GM19023 (cell line): Measurements from ENCODE around the gene MRPL11.
A peak's percentile ranks its signal among the peaks of the same experiment; 100 is the strongest.

ENCODE experiments used
- ATAC-seq: cut with Tn5 transposase; IDR thresholded peaks from one replicate; pipeline ENCODE4 v1.9.1; 2021; ENCODE audit warnings: mild to moderate bottlenecking, moderate library complexity; ENCODE audit not compliant: unreplicated experiment

Gene MRPL11

DNA sequence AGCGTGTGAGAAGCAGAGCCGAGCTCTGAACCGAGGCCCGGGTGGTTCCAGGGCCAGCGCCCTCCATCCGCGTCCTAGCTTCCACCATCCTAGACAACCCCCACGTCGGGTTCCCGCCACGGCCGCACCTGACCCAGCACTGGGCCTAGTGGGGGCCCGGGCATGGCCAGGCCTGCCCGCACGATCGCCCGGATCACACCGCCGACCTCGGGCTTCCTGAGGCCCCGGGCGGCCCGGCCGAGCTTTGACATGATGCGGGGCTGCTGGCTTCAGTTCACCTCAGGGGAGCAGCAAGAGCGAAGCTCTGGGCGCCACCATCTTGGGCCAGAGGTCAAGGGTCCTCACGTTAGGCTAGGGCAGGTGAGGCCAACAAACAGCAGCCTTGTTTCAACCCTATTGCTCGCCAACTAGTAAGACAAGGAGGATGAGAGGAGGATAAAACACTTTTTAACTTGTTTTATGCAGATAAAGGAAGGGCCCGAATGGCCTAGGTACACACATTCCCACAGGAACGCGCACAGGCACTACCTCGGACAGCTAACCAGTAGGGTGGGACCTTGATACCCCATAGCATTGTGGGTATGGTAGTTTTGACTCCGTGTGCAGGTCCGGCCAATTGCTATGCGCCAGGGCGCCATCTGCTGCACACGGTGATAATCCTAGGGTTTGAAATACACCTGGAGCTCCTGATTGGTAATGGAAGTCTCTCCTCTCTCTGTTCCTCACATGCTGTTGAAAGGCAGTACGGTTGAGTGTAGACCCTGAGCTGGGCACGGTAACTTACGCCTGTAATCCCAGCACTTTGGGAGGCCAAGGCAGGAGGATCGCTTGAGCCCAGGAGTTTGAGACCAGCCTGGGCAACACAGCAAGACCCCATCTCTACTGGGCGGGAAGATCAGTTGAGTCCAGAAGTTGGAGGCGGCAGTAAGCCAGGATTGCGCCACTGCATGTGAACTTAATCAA is at the start of gene MRPL11:
TSS of gene MRPL11 (minus strand) at position 345 of the 963 bp plus-strand sequence. CDS start at position 251, 94 bp downstream.
- ATAC-seq = peak; percentile 92

DNA sequence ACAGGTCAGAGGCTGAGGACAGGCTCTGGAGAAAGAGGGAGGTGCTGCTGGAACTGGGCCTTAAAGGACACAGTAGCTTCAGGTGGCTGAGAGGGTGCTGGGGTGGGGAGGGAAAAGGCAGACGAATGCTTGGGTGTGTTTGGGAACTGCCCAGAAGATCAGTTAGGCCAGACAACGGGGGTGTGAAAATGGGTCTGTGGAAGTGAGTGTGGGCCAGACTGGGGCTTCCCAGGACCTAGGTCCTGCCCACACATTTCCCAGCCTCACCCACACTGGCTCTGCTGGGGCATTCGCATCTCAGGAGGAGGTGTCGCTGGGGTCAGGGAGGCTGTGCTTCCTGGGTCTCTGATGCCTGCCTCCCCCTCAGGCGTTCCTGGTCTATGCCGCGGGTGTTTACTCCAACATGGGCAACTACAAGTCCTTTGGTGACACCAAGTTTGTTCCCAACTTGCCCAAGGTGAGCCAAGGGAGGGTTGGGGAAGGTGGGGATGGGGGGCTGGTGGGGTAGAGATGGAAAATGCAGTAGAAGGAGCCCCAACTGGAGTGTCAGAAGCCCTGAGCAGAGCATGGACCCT is 46.2 kb upstream of the MRPL11 start:
- ATAC-seq = no peak

DNA sequence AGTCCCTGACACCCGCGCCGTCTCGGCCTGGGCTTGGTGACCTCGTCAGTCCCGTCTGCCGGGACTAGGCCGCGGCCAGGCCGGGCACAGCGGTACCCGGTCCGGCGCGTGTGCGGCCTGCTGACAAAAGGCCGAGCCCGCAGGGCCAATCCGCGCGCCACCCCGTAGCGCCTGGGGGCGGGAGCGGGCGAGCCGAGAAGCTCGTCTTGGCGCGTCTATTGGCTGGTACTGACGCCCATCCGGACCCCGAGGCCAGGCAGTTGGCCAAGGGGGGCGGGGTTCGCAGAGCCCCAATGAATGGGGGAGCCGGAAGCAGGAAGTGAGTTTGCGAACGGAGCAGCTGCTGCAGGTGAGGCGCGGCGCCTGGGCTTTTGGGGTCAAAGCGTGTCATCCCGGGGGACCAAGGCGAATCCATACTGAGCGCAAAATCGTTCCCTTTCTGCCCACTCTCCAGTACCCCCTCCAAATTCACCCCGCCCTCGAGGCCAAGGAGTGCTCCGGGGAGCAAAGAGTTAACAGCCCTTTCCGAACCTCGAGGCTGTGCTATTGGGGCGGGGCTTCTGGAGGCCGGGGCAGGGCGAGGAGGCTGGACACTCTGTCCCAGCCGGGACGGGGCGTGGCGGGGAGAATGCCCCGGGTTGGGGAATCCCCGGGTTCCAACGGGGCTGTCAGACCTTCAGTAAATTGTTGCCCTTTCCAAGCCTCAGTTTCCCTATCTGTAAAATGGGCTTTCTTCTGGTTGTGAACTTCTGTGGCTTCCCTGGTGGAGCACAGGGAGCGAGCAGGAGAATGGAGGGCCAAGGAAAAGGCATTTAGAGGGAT is 41.7 kb upstream of the MRPL11 start, which contains the start of gene DPP3:
TSS of gene DPP3 (plus strand) at position 318 of the 822 bp plus-strand sequence. CDS start 1,767 bp downstream, outside the sequence.
- peak; percentile 92 for ATAC-seq

DNA sequence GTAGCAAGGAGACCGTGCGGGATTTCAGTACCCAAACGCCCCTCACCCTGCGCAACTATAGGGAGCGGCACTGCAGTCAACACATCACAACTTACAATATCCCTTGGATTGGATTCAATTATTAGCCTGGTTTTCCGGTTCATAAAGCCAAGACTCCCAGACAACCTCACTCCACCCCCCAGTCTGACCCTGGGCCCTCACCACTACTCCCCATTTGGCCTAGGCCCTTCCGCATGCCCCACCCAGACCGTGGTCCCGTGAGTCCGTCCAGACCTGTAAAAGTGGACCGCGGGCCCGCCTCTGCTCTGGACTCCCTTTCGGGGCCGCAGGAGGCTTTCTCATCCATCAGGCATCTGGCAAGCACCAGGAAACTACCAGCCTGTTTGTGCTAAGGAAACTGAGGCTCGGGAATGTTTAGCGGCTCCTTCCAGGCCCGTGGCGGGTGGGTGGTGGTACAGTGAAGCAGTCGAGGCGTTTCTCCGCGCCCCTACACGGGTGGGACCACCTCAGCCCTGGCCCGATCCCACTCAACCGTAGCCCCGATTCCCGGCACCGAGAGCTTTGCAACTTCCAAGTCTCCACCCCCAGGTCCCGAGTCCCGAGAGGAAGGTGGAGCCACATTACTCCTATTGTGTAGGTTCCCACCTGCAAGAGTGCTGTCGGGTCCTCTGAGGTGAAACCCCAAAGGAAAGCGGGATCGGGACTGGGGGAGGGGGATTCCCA is 40.9 kb upstream of the MRPL11 start:
- peak; percentile 18 for ATAC-seq

DNA sequence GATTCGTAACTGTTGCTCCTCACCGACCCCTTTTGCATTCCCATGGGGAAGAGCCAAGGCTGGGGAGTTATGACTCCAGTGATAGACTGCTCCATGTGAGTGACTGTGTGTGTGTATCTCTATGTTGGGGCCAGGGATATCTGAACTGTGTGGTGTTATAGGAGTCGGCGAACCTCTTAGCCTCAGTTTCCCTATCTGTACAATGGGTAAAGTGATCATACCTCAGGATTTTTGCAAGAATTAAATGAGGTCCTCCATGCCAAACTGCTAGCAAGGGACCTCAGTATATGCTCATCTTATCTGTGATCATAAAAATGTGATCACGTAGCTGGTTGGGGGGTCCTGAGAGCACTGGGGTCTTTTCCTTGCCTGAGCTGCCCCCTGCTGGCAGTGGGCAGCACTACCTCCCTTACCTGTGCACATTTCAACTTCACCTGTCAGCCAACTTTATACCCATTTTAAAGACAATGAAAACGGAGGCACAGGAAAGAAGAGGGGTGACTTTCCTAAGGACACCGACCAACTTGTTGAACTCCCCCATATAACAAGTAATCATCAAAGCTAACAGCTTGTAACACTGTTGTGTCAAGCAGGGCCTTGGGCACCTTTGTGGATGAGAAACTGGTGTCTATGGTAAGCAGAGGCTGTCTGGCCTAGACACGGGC is 40.2 kb upstream of the MRPL11 start:
- no peak for ATAC-seq

DNA sequence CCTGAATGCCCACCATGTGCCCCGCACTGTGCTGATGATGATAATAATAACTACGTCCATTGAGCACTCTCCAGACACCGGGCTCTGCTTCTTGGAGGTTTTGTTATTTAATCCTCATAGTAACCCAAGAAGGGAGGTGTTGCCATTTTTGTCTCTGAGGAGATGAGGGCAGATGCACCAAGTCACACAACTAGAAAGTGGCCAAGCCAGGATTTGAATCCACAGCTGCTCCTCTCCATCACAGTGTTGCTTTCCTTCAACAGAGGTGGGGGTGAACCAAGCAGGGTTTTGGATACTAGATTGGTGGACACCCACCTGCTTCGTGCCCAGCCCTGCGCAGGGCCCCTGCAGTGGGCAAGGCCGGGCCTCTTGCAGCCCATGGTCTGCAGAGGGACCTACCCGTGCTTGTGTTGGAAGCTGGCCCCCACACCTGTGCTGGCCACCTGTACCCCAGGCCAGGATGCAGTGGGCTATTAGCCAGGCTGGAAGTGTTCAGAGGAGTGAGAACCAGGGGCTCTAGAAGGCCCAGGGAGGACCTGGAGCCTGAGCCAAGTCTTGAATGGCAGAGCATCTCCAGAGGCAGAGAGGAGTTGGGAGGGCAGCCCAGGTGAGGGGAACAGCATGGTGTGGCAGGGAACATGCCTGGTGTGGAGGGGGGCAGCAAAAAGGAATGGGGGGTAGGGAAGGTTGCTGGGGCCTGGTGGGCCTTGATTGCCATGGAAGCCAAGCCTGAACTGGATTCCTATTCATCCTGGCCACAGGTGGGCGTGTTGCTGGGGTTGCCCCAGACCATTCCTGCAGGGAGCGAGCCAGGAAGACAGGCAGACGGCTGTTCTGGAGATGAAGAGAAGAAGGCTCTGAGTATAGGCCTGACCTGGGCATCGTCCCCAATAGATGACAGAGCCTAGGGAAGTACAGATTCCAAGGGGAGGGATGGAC is 38.9 kb upstream of the MRPL11 start:
- ATAC-seq = no peak

DNA sequence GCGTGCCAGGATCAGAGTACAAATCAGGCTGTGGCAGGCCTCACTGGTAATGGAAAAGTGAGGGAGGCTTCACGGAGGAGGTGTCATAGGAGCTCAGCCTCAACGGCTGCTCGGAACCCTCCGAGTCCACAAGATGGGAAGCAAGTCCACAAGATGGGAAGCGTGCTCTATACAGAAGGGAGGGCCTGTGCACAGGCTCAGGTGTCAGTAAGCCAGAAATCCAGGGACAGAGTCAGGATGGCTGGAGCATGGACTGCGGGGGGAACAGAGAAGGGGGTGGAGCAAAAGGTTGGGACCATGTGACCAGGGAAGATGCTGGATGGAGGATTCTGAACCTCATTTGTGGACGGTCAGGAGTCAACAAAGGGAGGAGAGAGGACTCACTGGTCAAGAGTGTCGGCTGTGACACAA is 38.2 kb upstream of the MRPL11 start:
- ATAC-seq = no peak

DNA sequence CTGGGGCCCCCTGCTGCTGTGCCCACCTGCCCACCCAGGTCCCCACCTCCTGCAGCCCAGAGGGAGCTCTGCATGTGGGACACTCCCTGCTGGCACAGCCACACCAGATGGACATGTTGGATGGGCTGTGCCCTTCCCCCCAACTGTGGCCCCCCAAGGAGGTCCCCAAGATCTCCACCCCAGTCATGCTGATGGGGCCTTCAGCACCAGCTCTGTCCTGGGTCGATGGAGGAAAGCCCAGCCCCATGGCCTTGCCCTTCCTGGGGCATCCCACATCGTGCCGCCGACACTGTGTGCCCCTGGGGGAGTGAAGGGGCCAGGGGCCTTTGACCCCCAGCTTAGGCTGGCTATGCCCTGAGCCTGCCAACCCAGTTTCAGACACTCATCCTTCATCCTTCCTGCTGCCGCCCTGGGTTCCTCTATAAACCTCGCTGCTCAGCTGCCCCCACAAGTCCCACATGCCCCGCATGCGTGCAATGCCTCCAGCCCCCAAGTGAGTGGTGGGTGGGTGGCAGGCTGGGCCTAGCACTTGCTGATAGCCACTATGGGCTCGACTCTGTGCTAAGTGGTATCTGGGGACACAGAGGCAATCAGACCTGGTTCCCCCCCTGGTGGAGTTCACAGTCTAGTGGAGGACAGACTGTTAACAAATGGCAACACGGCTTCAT is 37.7 kb upstream of the MRPL11 start:
- ATAC-seq = no peak

DNA sequence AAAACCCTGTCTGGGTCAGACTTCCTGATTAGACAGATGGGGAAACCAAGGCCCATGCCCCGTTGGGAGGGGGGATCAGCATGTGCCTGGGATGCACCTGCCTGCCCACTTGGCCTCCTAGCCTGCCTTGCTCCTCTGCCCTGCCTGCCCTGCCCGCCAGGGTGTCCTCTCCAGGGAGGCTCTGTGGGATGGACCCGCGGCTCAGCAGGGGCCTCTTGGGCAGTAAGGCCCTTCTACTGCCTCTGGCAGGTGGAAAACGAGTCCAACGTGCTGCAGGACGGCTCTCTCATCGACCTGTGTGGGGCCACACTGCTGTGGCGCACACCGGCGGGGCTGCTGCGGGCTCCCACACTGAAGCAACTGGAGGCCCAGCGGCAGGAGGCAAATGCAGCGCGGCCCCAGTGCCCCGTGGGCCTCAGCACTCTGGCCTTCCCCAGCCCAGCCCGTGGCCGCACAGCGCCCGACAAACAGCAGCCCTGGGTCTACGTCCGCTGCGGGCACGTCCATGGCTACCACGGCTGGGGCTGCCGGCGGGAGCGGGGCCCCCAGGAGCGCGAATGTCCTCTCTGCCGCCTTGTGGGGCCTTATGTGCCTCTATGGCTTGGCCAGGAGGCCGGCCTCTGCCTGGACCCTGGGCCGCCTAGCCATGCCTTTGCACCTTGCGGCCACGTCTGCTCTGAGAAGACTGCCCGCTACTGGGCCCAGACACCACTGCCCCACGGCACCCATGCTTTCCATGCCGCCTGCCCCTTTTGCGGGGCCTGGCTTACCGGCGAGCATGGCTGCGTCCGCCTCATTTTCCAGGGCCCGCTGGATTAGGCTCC is 36.9 kb upstream of the MRPL11 start:
- ATAC-seq = no peak

DNA sequence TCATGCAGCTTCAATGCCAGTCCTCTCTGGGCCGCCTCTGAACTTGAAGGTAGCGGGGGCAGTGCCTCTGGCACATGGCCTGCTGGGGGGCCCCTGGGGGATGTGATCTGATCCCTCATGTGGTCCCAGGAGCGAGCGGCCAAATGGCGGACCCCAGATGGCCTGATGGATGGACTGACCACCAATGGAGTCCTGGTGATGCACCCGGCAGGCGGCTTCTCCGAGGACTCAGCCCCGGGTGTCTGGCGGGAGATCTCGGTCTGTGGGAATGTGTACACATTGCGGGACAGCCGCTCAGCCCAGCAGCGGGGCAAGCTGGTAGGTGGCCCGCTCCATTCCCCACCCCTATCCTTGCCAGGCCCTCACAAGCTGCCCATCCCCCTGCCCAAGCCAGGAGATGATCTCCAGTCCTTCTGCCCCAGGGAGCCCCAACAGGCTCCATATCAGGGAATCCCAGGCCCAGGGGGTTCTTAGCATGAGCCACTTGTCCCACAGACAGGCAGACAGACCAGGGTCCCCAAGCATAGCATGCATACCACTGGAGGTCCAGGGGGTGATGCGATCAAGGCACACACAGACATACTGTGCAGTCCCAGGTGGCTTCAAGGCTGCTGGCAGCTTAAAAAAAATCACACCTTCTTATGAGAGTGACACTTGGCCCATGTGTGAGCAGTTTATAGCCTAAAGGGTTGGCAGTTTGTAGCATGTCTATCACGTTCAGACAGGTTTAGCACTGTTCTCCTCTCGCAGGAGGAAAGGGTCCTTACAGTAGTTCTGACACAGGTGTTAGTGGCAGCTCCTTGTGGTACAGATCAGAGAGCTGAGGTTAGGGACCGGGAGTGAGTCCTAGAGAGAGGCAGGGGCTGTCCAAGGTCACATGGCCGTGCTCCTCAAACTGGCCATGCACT is 35.2 kb upstream of the MRPL11 start:
- ATAC-seq = no peak

DNA sequence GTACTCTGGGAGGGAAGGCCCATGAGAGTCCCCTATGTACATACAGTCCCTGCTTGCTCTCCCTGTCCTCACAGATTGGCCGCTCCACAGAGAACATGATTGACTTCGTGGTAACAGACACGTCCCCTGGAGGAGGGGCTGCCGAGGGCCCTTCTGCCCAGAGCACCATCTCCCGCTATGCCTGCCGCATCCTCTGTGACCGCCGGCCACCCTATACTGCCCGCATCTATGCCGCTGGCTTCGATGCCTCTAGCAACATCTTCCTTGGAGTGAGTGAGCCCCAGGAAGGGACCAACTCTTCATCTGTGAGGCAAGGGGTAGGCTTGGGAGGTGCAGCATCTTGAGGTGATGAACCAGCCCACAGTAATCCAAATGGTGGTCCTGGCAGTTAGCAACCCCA is 34.5 kb upstream of the MRPL11 start:
- ATAC-seq = no peak

DNA sequence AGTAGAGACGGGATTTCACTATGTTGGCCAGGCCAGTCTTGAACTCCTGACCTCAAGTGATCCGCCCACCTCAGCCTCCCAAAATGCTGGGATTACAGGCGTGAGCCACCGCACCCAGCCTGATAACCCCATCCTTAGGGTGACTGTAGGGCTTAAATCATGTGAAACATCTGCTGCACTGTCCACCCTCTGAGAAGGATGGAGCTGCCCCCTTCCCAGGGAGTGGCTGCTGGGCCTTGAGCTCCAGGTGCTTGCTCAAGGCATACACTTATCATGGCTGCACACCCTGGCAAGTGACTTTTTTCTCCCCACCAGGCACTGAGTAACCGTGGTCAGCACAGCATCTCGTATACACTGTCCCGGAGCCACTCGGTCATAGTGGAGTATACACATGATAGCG is 33.4 kb upstream of the MRPL11 start:
- ATAC-seq = no peak

DNA sequence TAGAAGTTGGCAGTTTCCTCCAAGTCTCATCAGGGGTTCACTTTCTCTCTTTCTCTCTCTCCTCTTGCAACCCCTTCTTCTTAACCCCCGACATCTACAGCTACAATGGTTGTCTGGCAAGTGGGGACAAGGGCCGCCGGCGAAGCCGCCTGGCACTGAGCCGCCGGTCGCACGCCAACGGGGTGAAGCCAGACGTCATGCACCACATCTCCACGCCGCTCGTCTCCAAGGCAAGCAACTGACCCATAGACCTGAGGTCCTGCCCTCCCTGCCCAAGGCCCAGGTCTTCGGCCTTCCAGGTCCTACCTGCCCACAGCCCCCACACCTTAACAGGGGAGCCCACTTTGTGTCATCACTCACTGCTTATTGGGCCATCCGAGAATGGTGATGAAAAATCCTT is 32.5 kb upstream of the MRPL11 start:
- no peak for ATAC-seq

DNA sequence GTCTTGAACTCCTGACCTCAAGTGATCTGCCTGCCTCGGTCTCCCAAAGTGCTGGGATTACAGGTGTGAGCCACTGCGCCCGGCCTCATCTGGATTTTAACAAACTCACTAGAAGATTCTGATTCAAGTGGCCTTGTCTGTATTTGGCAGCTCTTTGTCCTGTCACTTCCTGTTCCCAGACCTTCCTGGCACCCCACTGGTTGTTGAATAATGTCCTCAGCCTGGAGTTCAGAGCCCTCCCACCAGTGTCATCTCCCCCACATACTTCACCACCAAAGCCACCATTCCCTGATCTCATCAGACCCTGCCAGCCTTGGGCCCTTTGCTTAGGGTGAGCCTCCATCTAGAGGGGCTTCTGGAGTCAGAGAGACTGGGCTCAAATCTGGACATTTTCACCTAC is 31.4 kb upstream of the MRPL11 start:
- ATAC-seq = no peak

DNA sequence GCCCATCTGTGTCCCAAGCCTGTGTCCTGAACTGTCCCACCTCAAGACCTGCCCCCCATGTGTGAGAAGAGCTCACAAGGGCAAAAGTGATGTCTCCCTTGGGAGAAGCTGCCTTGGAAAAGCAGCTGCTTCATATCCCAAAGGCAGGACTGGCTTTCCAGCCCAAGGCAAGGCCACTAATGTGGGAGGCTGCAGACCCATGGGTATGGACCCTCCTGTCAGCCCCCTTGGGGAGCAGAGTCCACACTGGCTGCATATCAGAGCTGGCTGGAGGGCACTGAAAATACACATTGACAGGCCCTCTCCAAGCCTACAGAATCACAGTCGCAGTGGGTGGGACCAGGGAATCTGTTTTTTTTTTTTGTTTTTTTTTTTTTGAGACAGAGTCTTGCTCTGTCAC is 30.8 kb upstream of the MRPL11 start:
- no peak for ATAC-seq

DNA sequence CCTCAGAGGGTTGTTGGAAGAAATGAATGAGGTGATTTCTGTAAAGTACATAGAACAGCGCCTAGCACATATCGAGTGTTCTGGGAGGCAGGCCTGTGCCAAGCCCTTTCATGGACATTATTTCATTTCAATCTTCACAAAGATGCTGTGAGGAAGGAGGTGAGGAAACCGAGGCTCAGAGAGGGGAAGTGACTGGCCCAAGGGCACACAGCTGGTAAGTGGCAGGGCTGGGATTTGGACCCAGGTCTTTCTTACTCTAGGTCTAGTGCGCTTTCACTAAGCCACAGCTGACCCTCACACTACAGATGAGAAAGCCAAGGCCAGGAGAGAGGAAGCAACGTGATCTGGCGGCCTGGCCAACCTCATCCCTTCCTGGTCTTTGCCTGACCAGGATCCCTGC is 30.0 kb upstream of the MRPL11 start:
- ATAC-seq = no peak

DNA sequence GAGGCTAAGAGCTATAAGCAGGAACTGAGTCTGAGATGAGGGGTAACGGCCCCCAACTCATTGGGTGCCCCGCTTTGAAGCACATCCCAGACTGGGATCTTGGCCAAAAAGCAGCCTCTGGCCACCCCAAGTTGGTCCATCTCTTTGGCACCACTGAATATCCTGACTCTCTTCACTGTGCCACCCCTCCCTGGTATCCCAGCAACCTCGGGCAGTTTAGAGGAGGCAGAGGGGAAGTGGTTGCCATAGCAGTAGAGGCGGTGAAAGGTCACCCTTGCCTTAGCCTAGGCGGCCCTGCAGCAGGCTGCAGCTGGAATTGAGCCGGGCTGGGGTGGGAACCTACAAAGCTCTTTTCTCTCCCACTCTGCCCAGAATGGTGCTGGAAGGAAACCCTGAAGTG is 29.1 kb upstream of the MRPL11 start:
- ATAC-seq = no peak
